SHP77 (cell line): ENCODE data around the gene TIFAB.

Source experiments
- DNase-seq, 2 experiments: peaks; one replicate each; lab custom pipeline; 2025; lab: John Stamatoyannopoulos, UW

The TIFAB gene

DNA sequence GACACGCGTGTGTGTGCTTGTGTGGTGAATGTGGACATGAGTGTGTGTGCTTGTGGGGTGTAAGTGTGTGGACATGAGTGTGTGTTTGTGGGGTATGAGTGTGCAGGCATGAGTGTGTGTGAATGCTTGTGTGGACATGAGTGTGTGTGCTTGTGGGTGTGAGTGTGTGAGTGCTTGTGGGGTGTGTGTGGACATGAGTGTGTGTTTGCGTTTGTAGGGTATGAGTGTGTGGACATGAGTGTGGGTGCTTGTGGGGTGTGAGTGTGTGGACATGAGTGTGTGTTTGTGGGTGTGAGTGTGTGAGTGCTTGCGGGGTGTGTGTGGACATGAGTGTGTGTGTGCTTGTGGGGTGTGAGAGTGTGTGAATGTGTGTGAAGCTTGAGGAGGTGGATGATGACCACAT is 29.8 kb upstream of the TIFAB start:
- no peak for DNase-seq

GRCh38 chr5:135481387-135481786 is 29.2 kb upstream of the TIFAB start:
- no peak for DNase-seq

DNA sequence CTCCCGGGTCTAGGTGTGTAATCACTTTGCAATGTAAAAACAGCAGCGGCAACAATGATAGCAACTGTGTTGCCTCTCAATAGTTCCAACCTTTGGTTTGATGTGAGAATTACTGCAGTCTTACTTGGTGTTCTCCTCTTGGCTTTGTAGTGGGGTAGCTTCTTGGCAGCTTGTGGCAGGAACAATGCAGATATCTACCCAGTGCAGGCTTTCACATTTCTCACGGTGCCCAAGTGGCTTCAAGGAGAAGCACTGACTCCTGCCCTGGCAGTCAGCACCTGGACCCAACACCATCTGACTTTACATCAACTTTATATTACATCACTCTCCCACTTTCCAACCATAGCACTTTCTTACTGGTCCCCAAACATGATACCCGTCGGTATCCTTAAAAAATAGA is 28.4 kb upstream of the TIFAB start:
- DNase-seq, result no peak

GRCh38 chr5:135478938-135479337 is 26.8 kb upstream of the TIFAB start:
- no peak for DNase-seq

DNA sequence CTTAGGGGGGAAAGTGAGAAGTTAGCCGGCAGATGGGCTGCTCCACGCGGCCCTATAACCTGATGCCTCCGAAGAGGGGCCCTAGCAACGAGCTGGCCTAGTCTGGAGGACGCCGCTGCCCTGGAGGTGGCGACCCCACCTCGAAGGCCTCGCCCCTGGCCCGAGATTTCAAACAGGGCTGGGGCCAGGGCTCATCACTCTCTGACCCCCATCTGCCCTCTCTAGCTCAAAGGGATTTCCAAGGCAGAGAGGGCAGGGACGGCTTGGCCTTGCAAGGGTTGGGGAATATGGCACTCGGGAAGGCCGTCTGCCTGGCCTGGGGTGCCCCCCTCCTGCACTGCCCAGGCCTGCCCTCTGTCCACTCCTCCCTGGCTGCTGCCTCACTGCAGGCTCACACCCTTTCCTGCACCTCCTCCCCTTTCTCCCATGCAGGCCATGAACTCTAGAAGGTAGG is 25.5 kb upstream of the TIFAB start:
- DNase-seq, result no peak

DNA sequence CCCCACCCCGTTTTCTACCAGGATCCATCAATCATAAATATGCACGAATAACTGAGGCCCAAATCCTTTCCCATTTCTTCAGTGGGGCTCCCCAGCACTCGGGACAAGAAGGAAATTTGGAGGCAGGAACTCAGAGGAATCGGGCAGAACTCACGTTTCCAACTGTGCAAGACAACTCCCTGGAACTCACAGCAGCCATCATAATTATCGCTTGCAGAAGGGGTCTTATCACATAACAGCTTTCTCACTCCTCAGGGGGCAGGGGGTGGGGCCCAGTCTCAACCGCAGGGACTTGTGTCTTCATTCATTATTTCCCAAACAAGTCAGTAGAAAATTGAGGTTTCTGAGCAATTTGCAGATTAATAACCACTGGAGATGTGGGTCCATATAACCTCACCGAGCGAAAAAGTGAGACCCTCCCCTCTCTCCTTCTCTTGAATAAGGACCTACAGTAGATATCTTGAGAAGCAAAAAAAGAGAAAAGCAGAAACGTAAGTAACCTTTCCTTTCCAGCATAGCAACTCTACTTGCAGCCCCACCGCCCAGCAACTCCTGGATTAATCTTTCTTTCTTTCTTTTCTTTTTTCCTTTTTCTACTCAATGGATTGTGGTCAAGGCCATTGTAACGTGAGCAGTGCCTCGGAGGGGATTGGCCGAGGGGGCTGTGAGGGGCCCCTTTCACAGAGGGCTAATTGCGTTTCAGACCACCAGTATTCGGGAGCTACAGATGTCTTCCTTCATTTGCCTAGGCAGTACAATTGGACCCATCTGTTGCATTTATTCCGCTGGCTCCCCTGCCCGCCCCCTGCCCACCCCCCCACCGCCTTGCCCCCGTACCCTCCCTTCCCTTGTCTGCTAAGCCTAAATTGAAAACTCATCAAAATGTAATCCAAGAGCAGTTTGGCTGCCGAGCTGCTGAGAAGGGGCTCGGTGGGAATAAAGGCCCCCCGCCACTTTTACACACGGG is 24.7 kb upstream of the TIFAB start:
- DNase-seq, result no peak

GRCh38 chr5:135473956-135474670 is 22.0 kb upstream of the TIFAB start:
- DNase-seq, result no peak

DNA sequence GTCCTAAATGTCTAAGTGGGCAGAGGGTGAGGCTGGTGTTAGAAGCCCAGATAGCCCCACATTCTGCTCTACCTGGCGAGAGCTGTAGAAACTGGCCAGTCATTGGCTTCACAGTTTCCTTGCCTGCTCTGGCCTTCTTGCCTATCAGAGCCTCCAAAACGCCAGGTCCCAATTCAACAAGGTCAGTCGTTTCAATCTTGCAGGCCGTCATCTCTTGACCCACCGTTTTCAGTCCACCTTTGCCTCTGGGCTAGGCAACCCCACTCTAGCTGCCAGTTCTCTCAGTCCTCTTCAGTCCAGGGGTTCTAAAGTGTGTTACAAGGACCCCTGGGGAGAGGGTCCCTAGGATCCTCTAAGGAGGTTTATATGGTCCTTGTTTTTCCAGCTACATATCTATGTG is 20.0 kb upstream of the TIFAB start:
- DNase-seq, result no peak

GRCh38 chr5:135471726-135472125 is 19.6 kb upstream of the TIFAB start:
- no peak for DNase-seq

GRCh38 chr5:135469911-135470310 is 17.8 kb upstream of the TIFAB start:
- no peak for DNase-seq

DNA sequence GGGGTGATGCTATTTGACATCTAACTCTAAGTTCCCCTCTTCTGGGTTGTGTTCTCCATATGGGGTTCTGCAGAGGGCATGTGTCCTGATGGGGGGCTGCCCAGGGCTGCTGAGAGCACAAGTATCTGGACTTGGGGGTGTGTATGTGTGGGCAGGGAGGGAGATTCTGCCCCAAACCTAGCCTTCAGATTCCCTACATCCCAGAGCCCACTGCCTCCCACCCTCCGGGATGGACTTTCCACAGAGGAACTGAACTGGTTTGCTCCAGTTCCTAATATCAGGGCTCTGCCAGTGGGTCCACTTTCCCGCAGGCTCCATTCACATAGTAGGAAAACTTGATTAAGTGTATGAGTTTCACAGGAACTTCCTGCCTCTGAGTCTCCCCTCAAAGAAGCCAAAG is 16.4 kb upstream of the TIFAB start:
- no peak for DNase-seq

- DNase-seq, result no peak
Measured at GRCh38 chr5:135467871-135468485, 15.8 kb upstream of the TIFAB start.

DNA sequence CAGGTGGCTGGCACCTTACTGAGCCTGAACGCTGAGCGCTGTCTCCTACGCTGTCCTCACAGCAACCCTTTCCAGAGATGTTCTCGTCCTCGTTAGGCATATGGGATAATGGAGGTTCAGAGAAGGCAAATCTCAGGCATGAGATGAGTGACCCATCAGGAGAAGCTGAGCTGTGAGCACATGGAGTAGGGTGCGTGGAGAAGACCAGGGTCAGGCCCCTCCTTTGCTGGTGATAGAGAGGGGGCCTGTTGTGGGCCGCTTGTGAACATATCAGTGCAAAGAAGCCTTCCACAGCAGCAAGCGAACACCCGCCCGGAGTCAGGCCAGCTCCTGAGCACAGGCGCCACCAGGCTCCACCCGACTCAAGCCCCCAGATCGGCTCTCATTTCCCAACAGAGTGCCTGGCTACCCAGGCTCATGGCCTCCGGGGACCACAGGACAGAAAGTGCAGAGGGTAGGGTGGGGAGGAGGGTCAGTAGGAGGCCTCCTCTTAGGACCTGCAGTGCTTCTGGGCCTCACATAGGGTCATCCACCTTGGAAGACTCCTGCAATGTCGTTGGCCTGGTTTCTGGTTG is 15.0 kb upstream of the TIFAB start:
- no peak for DNase-seq

DNA sequence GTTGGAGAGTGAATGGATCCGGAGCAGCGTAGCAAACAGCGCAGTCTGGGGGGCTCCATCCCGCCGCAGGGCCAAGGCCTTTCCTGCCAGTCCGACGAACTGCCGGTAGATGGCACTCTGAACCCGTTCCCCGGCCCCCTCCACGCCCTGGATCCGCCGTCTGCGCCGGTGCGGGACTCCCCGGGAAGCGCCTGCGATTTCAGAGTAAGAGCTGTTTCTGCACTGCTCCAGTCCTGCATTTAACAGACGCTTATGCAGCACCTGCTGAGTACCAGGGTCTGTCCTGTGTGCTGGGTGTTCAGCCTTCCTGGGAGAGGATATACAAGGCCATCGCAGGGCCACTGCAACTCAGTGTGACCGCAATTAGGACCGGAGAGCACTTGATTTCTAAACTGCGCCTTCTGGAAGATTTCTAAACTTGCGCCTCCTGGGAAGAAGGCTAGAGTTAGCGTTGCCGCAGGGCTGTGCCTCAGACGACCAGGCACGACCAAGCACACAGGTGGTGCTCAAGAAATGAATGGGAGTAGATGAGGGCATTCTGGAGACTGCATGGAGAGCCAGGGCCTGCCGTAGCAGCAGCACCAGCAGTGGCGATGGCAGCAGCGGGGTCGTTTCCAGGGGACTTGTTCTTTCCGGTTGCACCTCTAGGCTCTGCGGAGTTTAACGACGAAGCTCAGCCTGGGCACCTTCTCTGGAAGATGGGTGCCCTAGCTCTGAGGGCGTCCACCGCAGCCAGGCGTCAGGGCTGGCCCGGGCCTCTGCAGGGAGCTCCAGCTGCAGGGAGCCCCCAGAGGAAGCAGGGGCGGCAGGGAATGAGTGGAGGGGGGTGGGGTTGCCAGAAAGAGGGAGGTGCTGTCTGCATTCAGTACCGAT is 14.3 kb upstream of the TIFAB start:
- DNase-seq, result peak; percentile 24 to 66

- no peak for DNase-seq
Measured at GRCh38 chr5:135465391-135466122, 13.4 kb upstream of the TIFAB start.

GRCh38 chr5:135462304-135462703 is 10.2 kb upstream of the TIFAB start:
- DNase-seq, result peak; percentile 80 to 82

DNA sequence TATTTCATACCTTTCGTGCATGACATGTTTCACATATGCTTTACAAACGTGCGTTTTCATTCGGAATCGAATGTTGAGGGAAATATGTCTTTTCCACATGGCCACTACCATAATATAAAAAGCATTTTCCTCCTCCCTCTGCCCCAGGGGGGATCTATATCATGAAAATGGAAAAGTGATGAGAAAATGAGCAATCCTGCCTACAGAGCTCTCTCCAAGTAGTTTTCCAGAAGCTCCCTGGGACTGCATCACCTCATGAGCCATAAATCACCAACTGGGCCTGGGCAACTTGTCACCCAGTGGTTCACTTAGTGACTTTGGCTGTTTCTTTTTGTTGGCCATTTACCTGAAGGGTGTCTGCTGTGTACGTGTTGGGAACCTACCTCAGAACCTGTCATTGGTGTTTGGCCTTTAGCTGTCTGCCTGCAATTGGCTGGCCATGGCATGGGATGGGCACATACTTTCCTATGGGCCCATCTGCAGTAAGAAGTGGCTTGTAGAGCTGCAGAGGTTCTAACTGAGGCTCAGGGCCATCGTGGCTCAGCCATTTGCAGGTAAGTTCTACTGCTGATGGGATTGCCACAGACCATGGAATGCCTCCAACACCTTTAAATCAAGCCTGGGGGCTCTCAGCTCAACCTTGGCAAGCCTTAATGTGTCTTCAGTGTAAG is 9.5 kb upstream of the TIFAB start:
- DNase-seq, result no peak

GRCh38 chr5:135460246-135461033 is 8.3 kb upstream of the TIFAB start:
- no peak for DNase-seq

GRCh38 chr5:135458921-135459331 is 6.8 kb upstream of the TIFAB start:
- DNase-seq, result no peak
